ENCODE data around the gene ELOB. TPM values are rescaled to one million over a fixed set of nuclear protein-coding genes. Genes with fewer than 3 reads are reported as not detected.

The ELOB gene
- total RNA-seq, 1 donor from 2014 or later, result 310 TPM

GRCh38 chr16:2782583-2783351 lies 5.7 kb upstream of the ELOB start:
- no peak for ATAC-seq

- ATAC-seq, result no peak
Measured at GRCh38 chr16:2779978-2780898, 3.2 kb upstream of the ELOB start.

- ATAC-seq, result no peak
Measured at GRCh38 chr16:2779151-2779920, 2.3 kb upstream of the ELOB start.

GRCh38 chr16:2778630-2778958 lies 1.5 kb upstream of the ELOB start:
- no peak for ATAC-seq

GRCh38 chr16:2777903-2778629 lies 986 bp upstream of the ELOB start:
- peak; percentile 42 for ATAC-seq

GRCh38 chr16:2776500-2777139 lies 460 bp downstream of the ELOB start:
- peak; percentile 6 for ATAC-seq

- no peak for ATAC-seq
Measured at GRCh38 chr16:2775765-2776499, 1.1 kb downstream of the ELOB start.

GRCh38 chr16:2775131-2775716 lies 1.9 kb downstream of the ELOB start:
- no peak for ATAC-seq

GRCh38 chr16:2774161-2774891 lies 2.8 kb downstream of the ELOB start:
- ATAC-seq, result no peak

GRCh38 chr16:2773188-2773968 lies 3.7 kb downstream of the ELOB start:
- ATAC-seq, result no peak

GRCh38 chr16:2771496-2772402 lies 5.3 kb downstream of the ELOB start:
- no peak for ATAC-seq

GRCh38 chr16:2770057-2770951 lies 6.8 kb downstream of the ELOB start:
- peak; percentile 4 for ATAC-seq

GRCh38 chr16:2769675-2770056 lies 7.4 kb downstream of the ELOB start:
- peak; percentile 80 for ATAC-seq

GRCh38 chr16:2769100-2769529 lies 8.0 kb downstream of the ELOB start:
- ATAC-seq, result peak; percentile 1

- ATAC-seq, result peak; percentile 66
Measured at GRCh38 chr16:2768403-2769089, 8.5 kb downstream of the ELOB start.

- peak; percentile 64 for ATAC-seq
Measured at GRCh38 chr16:2767891-2768290, 9.2 kb downstream of the ELOB start.
